GM12872 (cell line): Measurements from ENCODE around the gene LRP1-AS.

Experiments used
- TF ChIP-seq, protein P1 (sequence below): IDR thresholded peaks from 3 replicates; pipeline ENCODE4 v1.5.1; 2011; ENCODE audit warnings: low read depth, mild to moderate bottlenecking, low read length, moderate library complexity; ENCODE audit not compliant: insufficient read depth

Gene LRP1-AS

GRCh38 chr12:57173089-57173488 is 25.7 kb upstream of the LRP1-AS start:
- TF ChIP-seq, protein P1, sequence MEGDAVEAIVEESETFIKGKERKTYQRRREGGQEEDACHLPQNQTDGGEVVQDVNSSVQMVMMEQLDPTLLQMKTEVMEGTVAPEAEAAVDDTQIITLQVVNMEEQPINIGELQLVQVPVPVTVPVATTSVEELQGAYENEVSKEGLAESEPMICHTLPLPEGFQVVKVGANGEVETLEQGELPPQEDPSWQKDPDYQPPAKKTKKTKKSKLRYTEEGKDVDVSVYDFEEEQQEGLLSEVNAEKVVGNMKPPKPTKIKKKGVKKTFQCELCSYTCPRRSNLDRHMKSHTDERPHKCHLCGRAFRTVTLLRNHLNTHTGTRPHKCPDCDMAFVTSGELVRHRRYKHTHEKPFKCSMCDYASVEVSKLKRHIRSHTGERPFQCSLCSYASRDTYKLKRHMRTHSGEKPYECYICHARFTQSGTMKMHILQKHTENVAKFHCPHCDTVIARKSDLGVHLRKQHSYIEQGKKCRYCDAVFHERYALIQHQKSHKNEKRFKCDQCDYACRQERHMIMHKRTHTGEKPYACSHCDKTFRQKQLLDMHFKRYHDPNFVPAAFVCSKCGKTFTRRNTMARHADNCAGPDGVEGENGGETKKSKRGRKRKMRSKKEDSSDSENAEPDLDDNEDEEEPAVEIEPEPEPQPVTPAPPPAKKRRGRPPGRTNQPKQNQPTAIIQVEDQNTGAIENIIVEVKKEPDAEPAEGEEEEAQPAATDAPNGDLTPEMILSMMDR = peak; percentile 66

- TF ChIP-seq, protein P1 = no peak
Measured at GRCh38 chr12:57171668-57172067, 24.2 kb upstream of the LRP1-AS start.

DNA sequence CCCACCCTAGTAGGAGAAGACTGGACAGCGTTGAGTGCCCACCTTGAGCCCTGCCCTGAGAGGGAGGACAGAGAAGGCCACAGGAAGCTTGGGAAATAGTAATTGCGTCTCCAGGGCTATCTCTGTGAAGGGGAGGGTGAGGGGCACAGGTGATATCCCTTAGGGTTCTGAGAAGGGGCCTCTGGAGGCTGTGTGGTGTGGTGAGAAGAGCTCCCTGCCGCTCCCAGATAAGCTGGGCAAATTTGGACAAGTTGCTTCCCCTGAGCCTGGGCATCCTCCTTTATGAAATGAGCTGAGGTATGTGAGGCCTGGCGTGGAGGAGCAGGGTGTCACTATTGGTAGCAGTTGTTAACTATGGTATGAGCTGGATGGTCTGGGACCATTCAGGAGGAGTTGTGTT is 23.5 kb upstream of the LRP1-AS start:
- TF ChIP-seq, protein P1 = no peak

DNA sequence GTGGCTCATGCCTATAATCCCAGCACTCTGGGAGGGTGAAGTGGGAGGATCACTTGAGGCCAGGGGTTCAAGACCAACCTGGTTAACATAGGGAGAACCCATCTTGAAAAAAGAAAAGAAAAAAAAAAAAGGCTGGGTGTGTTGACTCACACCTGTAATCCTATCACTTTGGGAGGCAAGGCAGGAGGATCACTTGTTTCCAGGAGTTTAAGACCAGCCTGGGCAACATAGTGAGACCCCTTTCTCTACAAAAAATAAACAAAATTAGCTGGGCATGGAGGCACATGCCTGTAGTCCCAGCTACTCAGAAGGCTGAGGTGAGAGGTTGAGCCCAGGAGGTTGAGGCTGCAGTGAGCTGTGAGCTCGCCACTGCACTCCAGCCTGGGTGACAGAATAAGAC is 23.0 kb upstream of the LRP1-AS start:
- TF ChIP-seq, protein P1 = no peak

DNA sequence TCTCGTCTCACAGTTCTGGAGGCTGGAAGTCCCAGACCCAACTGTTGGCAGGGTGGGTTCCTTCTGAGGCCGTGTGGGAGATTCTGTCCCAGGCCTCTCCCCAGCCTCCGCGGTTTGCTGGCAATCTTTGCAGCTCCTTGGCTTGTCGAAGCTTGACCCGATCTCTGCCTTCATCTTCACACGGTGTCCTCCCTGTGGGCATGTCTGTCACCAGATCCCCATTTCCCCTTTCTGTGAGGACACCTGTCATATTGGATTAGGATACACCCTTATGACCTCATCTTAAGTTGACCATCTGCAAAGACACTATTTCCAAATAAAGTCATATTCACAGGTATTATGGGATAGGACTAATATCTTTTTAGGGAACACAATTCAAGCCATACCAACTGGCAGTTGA is 22.6 kb upstream of the LRP1-AS start:
- TF ChIP-seq, protein P1 = no peak

DNA sequence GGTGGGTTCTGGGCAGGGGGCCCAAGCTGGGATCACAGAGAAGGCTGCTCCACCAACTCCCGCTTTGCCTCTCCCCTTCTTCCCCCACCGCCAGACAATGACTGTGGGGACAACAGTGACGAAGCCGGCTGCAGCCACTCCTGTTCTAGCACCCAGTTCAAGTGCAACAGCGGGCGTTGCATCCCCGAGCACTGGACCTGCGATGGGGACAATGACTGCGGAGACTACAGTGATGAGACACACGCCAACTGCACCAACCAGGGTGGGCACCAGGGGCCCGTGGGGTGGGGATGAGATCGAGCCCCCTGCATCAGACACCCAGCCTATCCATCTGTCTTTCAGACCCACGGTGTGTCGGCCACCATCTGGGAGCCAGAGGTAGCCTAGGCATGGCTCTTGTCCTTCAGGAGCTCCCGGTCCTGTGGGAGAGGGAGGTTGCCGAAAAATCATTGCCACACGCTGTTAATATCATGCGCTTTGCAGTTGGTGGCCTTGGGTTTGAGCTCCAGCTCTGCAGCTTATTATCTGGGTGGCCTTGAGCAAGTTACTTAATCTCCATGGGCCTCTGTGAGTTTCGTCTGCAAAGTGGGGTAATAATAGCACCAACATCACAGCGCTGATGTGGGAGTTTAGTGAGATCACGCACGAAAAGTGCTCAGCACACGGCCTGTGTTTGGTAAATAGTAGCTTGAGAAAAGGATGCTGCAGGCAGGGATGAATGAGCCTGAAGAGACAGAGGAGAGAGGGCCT is 21.8 kb upstream of the LRP1-AS start:
- TF ChIP-seq, protein P1 = no peak

DNA sequence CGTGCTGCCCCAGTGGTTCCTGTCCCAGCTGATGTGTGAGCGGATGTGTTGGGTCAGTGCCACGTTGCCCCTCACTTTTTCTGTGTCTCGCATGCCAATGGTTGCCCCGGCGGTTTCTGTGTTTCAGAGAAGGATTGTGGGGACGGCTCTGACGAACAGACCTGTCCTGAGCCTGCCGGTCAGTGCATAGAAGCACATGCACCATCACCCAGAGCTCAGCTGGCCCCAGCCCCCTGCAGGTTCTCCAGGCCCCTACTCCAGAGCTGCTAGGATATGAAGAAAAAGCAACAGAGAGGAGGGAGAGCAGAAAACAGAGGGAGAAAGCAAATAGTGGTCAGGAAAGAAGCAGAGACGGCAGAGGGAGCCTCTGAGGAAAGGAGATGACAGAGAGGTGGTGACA is 20.6 kb upstream of the LRP1-AS start:
- TF ChIP-seq, protein P1 = no peak

DNA sequence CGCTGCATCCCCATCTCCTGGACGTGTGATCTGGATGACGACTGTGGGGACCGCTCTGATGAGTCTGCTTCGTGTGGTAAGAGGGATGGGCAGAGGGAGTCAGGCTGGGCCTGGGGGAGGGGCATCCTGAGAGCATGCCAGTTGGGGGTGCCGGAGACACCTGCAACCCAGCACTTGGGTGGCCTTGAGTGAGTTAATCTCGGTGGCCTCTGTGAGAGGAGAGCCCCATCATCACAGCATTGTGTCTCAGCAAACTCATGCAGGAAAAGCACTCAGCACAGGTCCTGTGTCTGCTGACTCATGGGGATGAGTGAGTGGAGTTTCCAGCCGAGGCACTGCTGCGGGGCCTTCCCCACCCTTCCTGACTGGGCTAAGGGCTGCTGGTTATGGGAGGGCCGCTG is 19.6 kb upstream of the LRP1-AS start:
- TF ChIP-seq, protein P1 = no peak
